Measurements from ENCODE around the gene NR5A1.

- TF ChIP-seq CTCF (conservative IDR thresholded peaks at IDR 0.05; ENCODE audit: low read length): no peak
- TF ChIP-seq EZH2phosphoT487 (IDR thresholded peaks at IDR 0.05; ENCODE audit: borderline replicate concordance): no peak
Observed at GRCh38 chr9:124511891-124512805, 4.9 kb upstream of the NR5A1 start.
